Transverse colon (tissue), 4 donors: ENCODE data around the gene OCA2. TPM values are rescaled to one million over a fixed set of nuclear protein-coding genes. Genes with fewer than 3 reads are reported as not detected.

Source experiments
- DNase-seq: peaks from one replicate; pipeline ENCODE4 v3.0.0-alpha.2; 2019
- H3K27ac ChIP-seq, 4 donors: fragments of 200-600 bp; sonication (generic); 2 replicates each; pipeline ENCODE4 v1.5.1; 2016 to 2018; ENCODE audit warnings: inconsistent platforms in 4 of 4
- H3K27me3 ChIP-seq: fragments of 200-600 bp; sonication (generic); 2 replicates; pipeline ENCODE4 v1.5.1; 2017; ENCODE audit warnings: inconsistent platforms
- H3K36me3 ChIP-seq, 4 donors: fragments of 200-600 bp; sonication (generic); 2 replicates each; pipeline ENCODE4 v1.5.1; 2017 to 2019; ENCODE audit warnings: inconsistent platforms in 4 of 4
- H3K4me1 ChIP-seq, 4 donors: fragments of 200-600 bp; sonication (generic); 2 replicates each; pipeline ENCODE4 v1.5.1; 2017 to 2020; ENCODE audit warnings: inconsistent platforms in 4 of 4
- H3K4me3 ChIP-seq, 4 donors: fragments of 200-600 bp; sonication (generic); 1 replicate in 1 of 4; 2 replicates in 3 of 4; pipeline versions ENCODE4 v1.5.1 to v1.6.1; 2017 to 2019; ENCODE audit warnings: inconsistent platforms in 4 of 4
- H3K9me3 ChIP-seq, 2 donors: fragments of 200-600 bp; sonication (generic); 2 replicates each; pipeline ENCODE4 v1.5.1; 2017 to 2019; ENCODE audit warnings: inconsistent platforms in 2 of 2
- CTCF ChIP-seq, 5 experiments: fragments of 200-600 bp in 3 of 5; fragments of 450-650 bp in 2 of 5; sonication (generic) in 3 of 5; IDR thresholded peaks; 1 replicate in 2 of 5; 2 replicates in 3 of 5; pipeline ENCODE4 v1.5.1; 2016 to 2017; ENCODE audit warnings: antibody characterized with exemption in 5 of 5, inconsistent platforms in 3 of 5, mild to moderate bottlenecking in 2 of 5, moderate library complexity in 1 of 5
- EP300 ChIP-seq: sonication (generic); formaldehyde crosslinking; IDR thresholded peaks from one replicate; pipeline ENCODE4 v1.6.1; 2017; ENCODE audit warnings: antibody characterized with exemption, low read depth
- POLR2A ChIP-seq: fragments of 450-650 bp; IDR thresholded peaks from one replicate; pipeline ENCODE4 v1.6.1; 2016; ENCODE audit warnings: antibody characterized with exemption, mild to moderate bottlenecking, moderate library complexity
- POLR2AphosphoS5 ChIP-seq, 3 donors: sonication (generic); formaldehyde crosslinking; IDR thresholded peaks; one replicate each; pipeline ENCODE4 v1.6.1; 2016; ENCODE audit warnings: antibody characterized with exemption in 3 of 3
- WGBS, 2 donors: methylation state at CpG; one replicate each; pipeline ENCODE4 v1.1.5; 2018; ENCODE audit warnings: low coverage in 1 of 2; 5-methylcytosine and 5-hydroxymethylcytosine counted together
- in situ Hi-C, 4 donors: fragments of 200-750 bp; cut with MboI; loops; one replicate each; pipeline versions ENCODE4 v1.15.0 to v1.15.1; 2017; ENCODE audit warnings: low sequenced_read_pairs in 3 of 4, low pct_ligation_motif_present in 1 of 4, low pct_unique_long_range_greater_than_20kb in 1 of 4
- intact Hi-C: fragments of 100-400 bp; cut with DNase I; formaldehyde crosslinking; loops from one replicate; pipeline ENCODE4 v1.15.1; 2023; ENCODE audit warnings: low total_unique reads
- total RNA-seq, 4 donors: library from RNA; depleted of rRNA; stranded (reverse); fragments of >200 nt; gene quantifications; one replicate each; pipeline ENCODE4 v1.1.0, GENCODE V29; 2016

The OCA2 gene
- total RNA-seq, 4 donors from 2014 or later, result 1.4 to 1.9 TPM; not detected in 2

GRCh38 chr15:27817258-27817657, 281.9 kb downstream of the OCA2 start:
- Histone ChIP-seq H3K4me3 (no peak overlapping the region), H3K27ac (no peak overlapping the region), H3K4me1 (no peaks in the 10 kb centered on the region), H3K9me3 (peaks cover 2 to 6% of the 10 kb centered on the region in 2 donors), H3K27me3 (no peaks in the 10 kb centered on the region), H3K36me3 (no peaks in the 10 kb centered on the region)
- WGBS, 2 donors, result 73% methylated on average over 3 of the region's 3 CpGs
- intact Hi-C loops, result no loop called here
- in situ Hi-C loops, result no loop called here
- no peak for DNase-seq
- TF ChIP-seq CTCF (IDR thresholded peaks at IDR 0.05) (no peak), POLR2AphosphoS5 (IDR thresholded peaks at IDR 0.05) (no peak), EP300 (no peak), POLR2A (no peak)

GRCh38 chr15:27816790-27817189, 282.3 kb downstream of the OCA2 start:
- TF ChIP-seq POLR2AphosphoS5 (IDR thresholded peaks at IDR 0.05) (no peak), POLR2A (no peak), EP300 (no peak), CTCF (IDR thresholded peaks at IDR 0.05) (no peak)
- H3K27ac ChIP-seq, result no peak overlapping the region
- in situ Hi-C loops (no loop called here), intact Hi-C loops (no loop called here)
- no peaks in the 10 kb centered on the region for H3K27me3 ChIP-seq
- 88% methylated on average over 8 of the region's 8 CpGs; no CpG with 5 or more reads in 1 of the 2 donors for WGBS, 2 donors
- H3K9me3 ChIP-seq, result peaks cover 2 to 6% of the 10 kb centered on the region in 2 donors
- H3K4me1 ChIP-seq, result no peaks in the 10 kb centered on the region
- no peak overlapping the region for H3K4me3 ChIP-seq
- H3K36me3 ChIP-seq, result no peaks in the 10 kb centered on the region
- DNase-seq, result no peak

GRCh38 chr15:27815035-27815434, 284.1 kb downstream of the OCA2 start:
- in situ Hi-C loops, result no loop called here
- Histone ChIP-seq H3K4me3 (no peak overlapping the region), H3K4me1 (no peaks in the 10 kb centered on the region), H3K27ac (no peak overlapping the region), H3K36me3 (no peaks in the 10 kb centered on the region), H3K9me3 (peaks cover 2 to 6% of the 10 kb centered on the region in 2 donors), H3K27me3 (no peaks in the 10 kb centered on the region)
- TF ChIP-seq CTCF (IDR thresholded peaks at IDR 0.05) (no peak), POLR2AphosphoS5 (IDR thresholded peaks at IDR 0.05) (no peak), EP300 (no peak), POLR2A (no peak)
- intact Hi-C loops, result no loop called here
- WGBS, 2 donors, result 73 to 88% methylated on average over 6 to 8 of the region's 8 CpGs
- DNase-seq, result no peak

- no peak for DNase-seq
- Histone ChIP-seq H3K36me3 (no peaks in the 10 kb centered on the region), H3K4me3 (no peak overlapping the region), H3K27ac (no peak overlapping the region), H3K9me3 (peaks cover 2 to 6% of the 10 kb centered on the region in 2 donors), H3K4me1 (no peaks in the 10 kb centered on the region), H3K27me3 (no peaks in the 10 kb centered on the region)
- intact Hi-C loops (no loop called here), in situ Hi-C loops (no loop called here)
- TF ChIP-seq POLR2AphosphoS5 (IDR thresholded peaks at IDR 0.05) (no peak), CTCF (IDR thresholded peaks at IDR 0.05) (no peak), POLR2A (no peak), EP300 (no peak)
- WGBS, 2 donors, result 83 to 100% methylated on average over 1 to 2 of the region's 2 CpGs
These were observed 286.0 kb downstream of the OCA2 start for GRCh38 chr15:27813139-27813538.
